Measurements from ENCODE around the gene WFIKKN2. TPM values are rescaled to one million over a fixed set of nuclear protein-coding genes. Genes with fewer than 3 reads are reported as not detected.

WFIKKN2 gene, protein sequence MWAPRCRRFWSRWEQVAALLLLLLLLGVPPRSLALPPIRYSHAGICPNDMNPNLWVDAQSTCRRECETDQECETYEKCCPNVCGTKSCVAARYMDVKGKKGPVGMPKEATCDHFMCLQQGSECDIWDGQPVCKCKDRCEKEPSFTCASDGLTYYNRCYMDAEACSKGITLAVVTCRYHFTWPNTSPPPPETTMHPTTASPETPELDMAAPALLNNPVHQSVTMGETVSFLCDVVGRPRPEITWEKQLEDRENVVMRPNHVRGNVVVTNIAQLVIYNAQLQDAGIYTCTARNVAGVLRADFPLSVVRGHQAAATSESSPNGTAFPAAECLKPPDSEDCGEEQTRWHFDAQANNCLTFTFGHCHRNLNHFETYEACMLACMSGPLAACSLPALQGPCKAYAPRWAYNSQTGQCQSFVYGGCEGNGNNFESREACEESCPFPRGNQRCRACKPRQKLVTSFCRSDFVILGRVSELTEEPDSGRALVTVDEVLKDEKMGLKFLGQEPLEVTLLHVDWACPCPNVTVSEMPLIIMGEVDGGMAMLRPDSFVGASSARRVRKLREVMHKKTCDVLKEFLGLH
- total RNA-seq (2021; fragmentation: NEBNext Ultra II Directional; extraction: Animal tissue kit (Norgen Biotek cat#: 25700)) (0.07 TPM in 1 of 2 replicates, not detected in the other), polyA plus RNA-seq (2011; rRNA removed) (0.30 and 0.33 TPM in 2 replicates), polyA minus RNA-seq (2011; rRNA and poly(A)+ RNA removed) (0.19 and 0.39 TPM in 2 replicates)
- polyA plus RNA-seq (2011; cell fraction: cytosol; rRNA removed): 0.30 TPM
- 0.29 TPM for polyA plus RNA-seq (2011; cell fraction: nucleus; rRNA removed)
- 0.10 to 0.39 TPM (median 0.29 TPM) in 4 replicates for polyA plus RNA-seq (2012, experiment 1 of 2)
- 0.22 TPM for polyA plus RNA-seq (2012, experiment 2 of 2)
- 0.10 TPM for polyA plus RNA-seq (2013, experiment 1 of 2)
- polyA plus RNA-seq (2013, experiment 2 of 2): 0.06 TPM
- 0.29 TPM for polyA minus RNA-seq (2011; cell fraction: cytosol; rRNA and poly(A)+ RNA removed)
- not detected for polyA minus RNA-seq (2011; cell fraction: nucleus; rRNA and poly(A)+ RNA removed)
- long read RNA-seq, experiment 1: 0 reads
- long read RNA-seq, experiment 2: 0 reads

GRCh38 chr17:50835301-50836234 lies at the start of gene WFIKKN2:
Gene WFIKKN2, plus strand, starts transcription at chr17:50835586. Its CDS starts 352 bp downstream, at chr17:50835938.
- no peak within 1 kb of the TSS for H3K9ac ChIP-seq (replicated peaks in 1 of 4; ENCODE audit: extremely low read depth in 1 of 4, low read depth in 3 of 4, low read length in 3 of 4)
- no peak within 1 kb of the TSS for H3K27ac ChIP-seq (ENCODE audit: low read depth, low read length)
- TF ChIP-seq CBX5 (IDR thresholded peaks at IDR 0.05; ENCODE audit: low read depth, low read length): no peak
- no peak for TF ChIP-seq ZNF274 (IDR thresholded peaks at IDR 0.05; ENCODE audit: borderline replicate concordance, extremely low read depth, low read length)
- TF ChIP-seq RNF2 (IDR thresholded peaks at IDR 0.05; ENCODE audit: borderline replicate concordance, low read depth, low read length, missing control alignments, poor library complexity, severe bottlenecking): no peak
- no peak for TF ChIP-seq HDAC2 (IDR thresholded peaks at IDR 0.05; ENCODE audit: borderline replicate concordance in 1 of 2, low read depth in 2 of 2, low read length in 2 of 2)
- TF ChIP-seq SP4 (IDR thresholded peaks at IDR 0.05; ENCODE audit: low read length): no peak

More at GRCh38 chr17:50835301-50836234, at the start of gene WFIKKN2:
- H4K20me1 ChIP-seq (replicated peaks in 1 of 2; ENCODE audit: control insufficient read depth in 1 of 2, insufficient read depth in 2 of 2, low read length in 2 of 2): no peaks in the 10 kb centered on the region
- H3K9me3 ChIP-seq (ENCODE audit: insufficient read depth in 2 of 2, low read depth in 1 of 2, low read length in 1 of 2): no peaks in the 10 kb centered on the region
- H3K27me3 ChIP-seq (replicated peaks in 1 of 4; ENCODE audit: control insufficient read depth in 3 of 4, extremely low read depth in 1 of 4, insufficient read depth in 3 of 4, low read length in 3 of 4): no peaks in the 10 kb centered on the region
- WGBS, 2 experiments (ENCODE audit: extremely low coverage in 1 of 2, insufficient coverage in 1 of 2, insufficient read length in 1 of 2, insufficient replicate concordance in 2 of 2, low coverage in 1 of 2, low lambda C conversion rate in 2 of 2, missing lambda C conversion rate in 1 of 2): 79% methylated on average over 36 of the region's 39 CpGs; no CpG with 5 or more reads in 1 of the 2 experiments
- peak within 1 kb of the TSS; percentile 77; the same call in 1 of the 2 replicates for H2BK12ac ChIP-seq (ENCODE audit: low read depth, low read length)
- H2BK120ac ChIP-seq (replicated peaks; ENCODE audit: low read depth, low read length): no peak within 1 kb of the TSS
- peak within 1 kb of the TSS; percentile 24 for H3K4ac ChIP-seq (replicated peaks; ENCODE audit: insufficient read length, low read depth, low read length)
- no peak within 1 kb of the TSS; a peak in 1 of 4 replicates for H3K4me2 ChIP-seq (ENCODE audit: insufficient read depth in 1 of 2, low read depth in 2 of 2, low read length in 2 of 2)
- no peaks in the 10 kb centered on the region for H3K79me1 ChIP-seq (ENCODE audit: low read depth, low read length)
- no peak within 1 kb of the TSS for H3K23ac ChIP-seq (ENCODE audit: insufficient read length)
- peak within 1 kb of the TSS; percentile 51 for H3K18ac ChIP-seq (ENCODE audit: extremely low read depth, low read length)
- H3K4me1 ChIP-seq (replicated peaks in 1 of 4; ENCODE audit: control insufficient read depth in 3 of 4, insufficient read depth in 4 of 4, low read length in 3 of 4): peaks cover 0 to 31% (median 26%) of the 10 kb centered on the region in 4 experiments; a peak in 6 of 7 replicates
- no peak within 1 kb of the TSS for H3K4me3 ChIP-seq (ENCODE audit: extremely low read depth in 1 of 4, insufficient read depth in 2 of 4, low read depth in 3 of 4, low read length in 4 of 4)
- peak within 1 kb of the TSS; percentile 51 for H4K8ac ChIP-seq (ENCODE audit: extremely low read depth, insufficient read depth, low read length)
- H3K14ac ChIP-seq (ENCODE audit: insufficient read length): no peak within 1 kb of the TSS
- H2BK15ac ChIP-seq (ENCODE audit: low read length): peak within 1 kb of the TSS; percentile 98
- FAIRE-seq (no peak), DNase-seq (ENCODE audit: low read depth in 1 of 2, low spot score in 2 of 2) (no peak)
- H2BK5ac ChIP-seq (ENCODE audit: low read depth, low read length): peak within 1 kb of the TSS; percentile 83; the same call in 1 of the 2 replicates
- H2AFZ ChIP-seq (ENCODE audit: low read length): peak within 1 kb of the TSS; percentile 43
- CTCF ChIA-PET (ENCODE audit: partially characterized antibody): interaction anchor here (0.7 to 10.5 kb wide), 14 partner anchors 9 to 298 kb away, joined by 3 to 125 read pairs (median 5); no protein-coding TSS in a partner anchor
- H3K56ac ChIP-seq (replicated peaks; ENCODE audit: insufficient read length, low read depth, low read length): no peak within 1 kb of the TSS
- H2BK20ac ChIP-seq (ENCODE audit: low read length): 0 out of 2 replicates have a peak within 1 kb of the TSS, but pooled peaks have one; percentile 86
- no peaks in the 10 kb centered on the region for H3K23me2 ChIP-seq (ENCODE audit: low read depth, low read length)
- peak within 1 kb of the TSS; percentile 71 for H4K91ac ChIP-seq (replicated peaks; ENCODE audit: insufficient read length, low read length)
- no peaks in the 10 kb centered on the region for H3K36me3 ChIP-seq (ENCODE audit: control insufficient read depth in 2 of 4, insufficient read depth in 4 of 4, low read length in 3 of 4)
- POLR2A ChIA-PET (ENCODE audit: partially characterized antibody): interaction anchor here (0.7 to 2.7 kb wide), 3 partner anchors 9 to 48 kb away, joined by 3 to 9 read pairs (median 3); no protein-coding TSS in a partner anchor
- no peak within 1 kb of the TSS for H4K5ac ChIP-seq (ENCODE audit: insufficient read length, low read depth, low read length)
- H3K79me2 ChIP-seq (ENCODE audit: control insufficient read depth in 1 of 2, insufficient read depth in 2 of 2, low read length in 2 of 2): no peaks in the 10 kb centered on the region
- no peak within 1 kb of the TSS for H2AK5ac ChIP-seq (ENCODE audit: low read depth, low read length)

Data from H1 (cell line).